Esophagus muscularis mucosa (tissue), 4 donors: ENCODE measurements around the gene MYO1F. TPM values are rescaled to one million over a fixed set of nuclear protein-coding genes. Genes with fewer than 3 reads are reported as not detected.
"Not testable (repeated sequence)": the region's sequence is repeated elsewhere in the genome, so short reads cannot be mapped to it uniquely, and the experiment has no call there.

Experiments
- DNase-seq: peaks from one replicate; pipeline ENCODE4 v3.0.0-alpha.2; 2017; ENCODE audit errors: extremely low spot score
- H3K27ac ChIP-seq, 4 donors: fragments of 200-600 bp; sonication (generic); replicated peaks in 1 of 4; 1 replicate in 3 of 4; 2 replicates in 1 of 4; pipeline ENCODE4 v1.5.1; 2016 to 2019; ENCODE audit warnings: mild to moderate bottlenecking in 1 of 4
- H3K27me3 ChIP-seq, 4 donors: fragments of 200-600 bp; sonication (generic); one replicate each; pipeline versions ENCODE4 v1.5.1 to v1.6.0; 2016 to 2019
- H3K36me3 ChIP-seq, 4 donors: fragments of 200-600 bp; sonication (generic); one replicate each; pipeline ENCODE4 v1.5.1; 2016 to 2019
- H3K4me1 ChIP-seq, 4 donors: fragments of 200-600 bp; sonication (generic); one replicate each; pipeline ENCODE4 v1.5.1; 2016 to 2019
- H3K4me3 ChIP-seq, 4 donors: fragments of 200-600 bp; sonication (generic); 1 replicate in 2 of 4; 2 replicates in 2 of 4; pipeline ENCODE4 v1.5.1; 2016 to 2019; ENCODE audit warnings: mild to moderate bottlenecking in 4 of 4, moderate library complexity in 1 of 4
- H3K9me3 ChIP-seq, 4 donors: fragments of 200-600 bp; sonication (generic); 1 replicate in 3 of 4; 2 replicates in 1 of 4; pipeline ENCODE4 v1.5.1; 2016 to 2019
- CTCF ChIP-seq, 3 experiments: fragments of 200-600 bp in 2 of 3; fragments of 450-650 bp in 1 of 3; sonication (generic) in 2 of 3; IDR thresholded peaks; one replicate each; pipeline ENCODE4 v1.5.1; 2017 to 2019; ENCODE audit warnings: antibody characterized with exemption in 3 of 3, mild to moderate bottlenecking in 2 of 3, moderate library complexity in 1 of 3
- EP300 ChIP-seq: sonication (generic); formaldehyde crosslinking; IDR thresholded peaks from one replicate; pipeline ENCODE4 v1.6.1; 2017; ENCODE audit warnings: antibody characterized with exemption
- POLR2A ChIP-seq: fragments of 450-650 bp; IDR thresholded peaks from one replicate; pipeline ENCODE4 v1.6.1; 2017; ENCODE audit warnings: antibody characterized with exemption, moderate library complexity, mild to moderate bottlenecking, low read depth
- POLR2AphosphoS5 ChIP-seq, 2 donors: sonication (generic); formaldehyde crosslinking; IDR thresholded peaks; one replicate each; pipeline ENCODE4 v1.6.1; 2017; ENCODE audit warnings: antibody characterized with exemption in 2 of 2
- WGBS: methylation state at CpG from one replicate; pipeline ENCODE4 v1.1.5; 2018; 5-methylcytosine and 5-hydroxymethylcytosine counted together
- intact Hi-C: fragments of 100-400 bp; cut with DNase I; formaldehyde crosslinking; loops from one replicate; pipeline ENCODE4 v1.15.1; 2023
- total RNA-seq, 4 donors: library from RNA; depleted of rRNA; stranded (reverse); fragments of >200 nt; gene quantifications; one replicate each; pipeline versions ENCODE4 v1.1.0 to v1.2.1, GENCODE V29; 2016

Gene MYO1F
- total RNA-seq, 4 donors from 2014 or later: 7.2 to 21.2 (median 13.3) TPM

DNA sequence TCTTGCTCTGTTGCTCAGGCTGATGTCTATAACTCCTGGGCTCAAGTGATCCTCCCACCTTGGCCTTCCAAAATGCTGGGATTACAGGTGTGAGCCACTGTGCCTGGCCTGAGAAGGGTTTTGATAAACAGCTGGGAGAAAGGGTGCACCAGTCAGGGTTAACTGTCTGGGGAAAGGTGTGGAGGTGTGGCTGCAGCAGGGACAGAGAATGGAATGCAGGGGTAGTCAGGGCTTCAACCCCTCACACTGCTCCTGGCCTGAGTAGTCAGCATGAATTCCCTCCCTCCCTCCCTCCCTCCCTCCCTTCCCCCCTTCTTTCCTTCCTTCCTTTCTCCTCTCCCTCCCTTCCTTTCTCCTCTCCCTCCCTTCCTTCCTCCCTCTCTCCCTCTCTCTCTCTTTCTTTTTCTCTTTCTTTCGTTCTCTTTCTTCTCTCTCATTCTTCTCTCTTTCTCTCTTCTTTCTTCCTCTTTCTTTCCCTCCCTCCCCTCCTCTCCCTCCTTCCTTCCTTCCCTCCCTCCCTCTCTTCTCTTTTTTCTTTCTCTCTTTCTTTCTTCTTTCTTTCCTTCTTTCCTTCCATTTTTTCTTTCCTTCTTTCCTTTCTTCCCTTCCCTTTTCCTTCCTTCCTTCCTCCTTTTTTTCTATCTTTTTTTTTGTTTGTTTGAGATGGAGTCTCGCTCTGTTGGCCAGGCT lies 16.0 kb downstream of the MYO1F start:
- Histone ChIP-seq H3K27ac (no peak overlapping the region), H3K4me1 (no peaks in the 10 kb centered on the region), H3K36me3 (no peaks in the 10 kb centered on the region), H3K9me3 (no peaks in the 10 kb centered on the region), H3K4me3 (no peak overlapping the region), H3K27me3 (no peaks in the 10 kb centered on the region)
- 61% methylated on average over 2 of the region's 2 CpGs for WGBS
- intact Hi-C loops: no loop called here
- DNase-seq: no peak
- TF ChIP-seq POLR2A: no peak

DNA sequence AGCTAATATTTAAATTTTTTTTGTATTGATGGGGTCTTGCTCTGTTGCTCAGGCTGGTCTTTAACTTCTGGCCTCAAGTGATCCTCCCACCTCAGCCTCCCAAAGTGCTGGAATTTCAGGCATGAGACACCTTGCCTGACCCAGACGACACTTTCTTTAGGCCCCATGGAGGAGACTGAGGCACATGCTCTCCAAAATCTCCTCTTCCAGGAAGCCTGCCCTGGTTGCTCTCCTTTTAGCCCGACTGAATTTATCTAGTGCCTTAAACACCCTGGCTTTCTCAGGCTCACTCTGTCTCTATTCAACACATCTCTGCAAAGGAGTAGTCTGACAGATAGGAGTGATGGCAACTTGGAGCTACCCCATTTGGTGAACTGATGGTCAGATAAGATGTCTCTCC lies 18.9 kb downstream of the MYO1F start:
- Histone ChIP-seq H3K27me3 (no peaks in the 10 kb centered on the region), H3K9me3 (no peaks in the 10 kb centered on the region), H3K4me1 (no peaks in the 10 kb centered on the region), H3K27ac (no peak overlapping the region), H3K36me3 (peaks cover 0 to 7% (median 0%) of the 10 kb centered on the region in 4 donors), H3K4me3 (no peak overlapping the region)
- WGBS: 79% methylated on average over 2 of the region's 2 CpGs
- intact Hi-C loops: no loop called here
- TF ChIP-seq EP300: no peak
- DNase-seq: no peak

DNA sequence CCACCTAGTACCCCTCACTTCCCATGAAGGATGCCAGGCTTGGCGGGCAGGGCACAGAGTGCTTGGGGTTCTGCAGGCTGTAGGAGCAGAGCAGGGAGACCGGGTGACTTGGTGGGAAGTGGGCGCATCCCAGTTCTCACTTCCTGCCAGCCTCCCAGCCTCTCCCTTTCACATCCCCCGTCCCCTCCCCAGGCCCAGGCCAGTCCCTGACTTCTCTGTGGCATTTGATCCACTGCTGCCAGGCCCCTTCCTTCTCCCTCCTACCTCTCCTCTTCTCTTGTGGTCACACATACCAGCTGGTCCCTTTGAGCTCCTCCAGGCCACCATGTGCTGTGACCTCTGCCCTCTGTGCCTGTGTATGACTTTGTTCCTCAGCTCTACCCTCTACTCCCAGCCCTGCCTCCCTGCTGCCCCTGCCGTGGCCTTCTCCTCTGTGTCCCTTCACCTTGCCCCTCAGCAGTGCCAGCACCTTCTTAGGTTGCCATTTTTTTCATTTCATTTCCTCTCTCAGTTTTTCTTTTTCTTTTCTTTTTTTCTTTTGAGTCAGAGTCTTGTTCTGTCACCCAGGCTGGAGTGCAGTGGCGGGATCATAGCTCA lies 19.5 kb downstream of the MYO1F start:
- DNase-seq: no peak
- peaks cover 0 to 7% (median 0%) of the 10 kb centered on the region in 4 donors for H3K36me3 ChIP-seq
- H3K4me1 ChIP-seq: no peaks in the 10 kb centered on the region
- TF ChIP-seq CTCF (IDR thresholded peaks at IDR 0.05) (no peak), POLR2A (no peak), EP300 (no peak), POLR2AphosphoS5 (IDR thresholded peaks at IDR 0.05) (no peak)
- H3K9me3 ChIP-seq: no peaks in the 10 kb centered on the region
- H3K27me3 ChIP-seq: no peaks in the 10 kb centered on the region
- WGBS: 80% methylated on average over 6 of the region's 6 CpGs
- intact Hi-C loops: no loop called here
- H3K4me3 ChIP-seq: no peak overlapping the region
- H3K27ac ChIP-seq: no peak overlapping the region

GRCh38 chr19:8553729-8554128 lies 23.5 kb downstream of the MYO1F start:
- WGBS: 96% methylated on average over 7 of the region's 7 CpGs
- H3K27ac ChIP-seq, intact Hi-C loops: not testable (repeated sequence)

DNA sequence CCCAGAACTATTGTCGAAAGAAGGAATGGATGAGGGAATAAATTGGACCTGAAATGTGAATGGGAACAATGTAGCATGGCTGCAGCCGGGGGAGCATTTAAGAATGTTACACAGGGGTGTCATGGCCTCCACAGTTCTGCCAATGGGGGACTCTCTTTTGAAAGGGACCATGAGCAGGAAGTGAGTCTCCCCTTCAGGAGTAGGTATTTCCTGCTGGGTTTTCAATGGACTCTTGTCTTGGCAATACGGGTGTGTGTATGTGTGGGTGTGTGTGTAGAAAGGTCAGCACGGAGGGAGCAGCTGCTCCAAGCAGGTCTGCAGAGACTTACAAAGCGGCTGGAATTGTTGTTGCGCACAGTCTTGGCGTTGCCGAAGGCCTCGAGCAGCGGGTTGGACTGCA lies 24.4 kb downstream of the MYO1F start:
- Histone ChIP-seq H3K4me3 (no peak overlapping the region), H3K27ac (no peak overlapping the region), H3K36me3 (peaks cover 0 to 45% (median under 1%) of the 10 kb centered on the region in 4 donors), H3K9me3 (no peaks in the 10 kb centered on the region), H3K27me3 (no peaks in the 10 kb centered on the region), H3K4me1 (no peaks in the 10 kb centered on the region)
- no peak for DNase-seq
- intact Hi-C loops: no loop called here
- TF ChIP-seq POLR2AphosphoS5 (IDR thresholded peaks at IDR 0.05) (no peak), POLR2A (no peak), EP300 (no peak), CTCF (IDR thresholded peaks at IDR 0.05) (no peak)
- 81% methylated on average over 7 of the region's 10 CpGs for WGBS

More at GRCh38 chr19:8553729-8554128, 23.5 kb downstream of the MYO1F start:
- H3K9me3 ChIP-seq, H3K4me3 ChIP-seq, H3K27me3 ChIP-seq, H3K4me1 ChIP-seq, DNase-seq: not testable (repeated sequence)
- peaks cover 0 to 38% (median 0%) of the 10 kb centered on the region in 4 donors for H3K36me3 ChIP-seq

DNA sequence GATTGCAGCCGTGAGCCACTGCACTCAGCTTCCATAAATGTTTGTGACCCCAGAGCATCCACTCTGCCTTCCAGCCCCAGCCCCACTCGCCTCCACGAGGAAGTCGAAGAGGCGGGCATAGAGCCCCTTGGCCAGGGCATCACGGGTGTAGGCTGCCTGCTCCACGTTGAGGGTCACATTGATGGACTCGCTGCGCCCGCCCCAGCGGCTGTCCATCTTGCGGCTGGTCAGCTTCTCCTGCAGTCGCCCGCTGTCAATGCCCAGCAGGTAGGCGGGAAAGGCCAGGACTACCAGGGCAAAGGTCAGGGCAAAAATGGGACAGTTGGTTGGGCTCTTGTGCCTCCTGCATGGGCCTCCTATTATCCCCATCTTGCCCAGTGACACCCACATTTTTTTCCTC lies 27.2 kb downstream of the MYO1F start:
- no peaks in the 10 kb centered on the region for H3K4me1 ChIP-seq
- no peak overlapping the region for H3K4me3 ChIP-seq
- DNase-seq: no peak
- intact Hi-C loops: no loop called here
- H3K36me3 ChIP-seq: peaks cover 0 to 70% (median 13%) of the 10 kb centered on the region in 4 donors
- WGBS: 94% methylated on average over 12 of the region's 15 CpGs
- no peak overlapping the region for H3K27ac ChIP-seq
- H3K9me3 ChIP-seq: no peaks in the 10 kb centered on the region
- no peaks in the 10 kb centered on the region for H3K27me3 ChIP-seq
- TF ChIP-seq EP300 (no peak), CTCF (IDR thresholded peaks at IDR 0.05) (no peak), POLR2AphosphoS5 (IDR thresholded peaks at IDR 0.05) (no peak), POLR2A (no peak)
